CD4-positive, alpha-beta T cell treated with Interleukin-21 for 1 hour (primary cell): ENCODE data around the gene TERC.

Experiments
- DNase-seq: peaks from one replicate; pipeline ENCODE4 v3.0.0-alpha.2; 2020

The TERC gene

DNA sequence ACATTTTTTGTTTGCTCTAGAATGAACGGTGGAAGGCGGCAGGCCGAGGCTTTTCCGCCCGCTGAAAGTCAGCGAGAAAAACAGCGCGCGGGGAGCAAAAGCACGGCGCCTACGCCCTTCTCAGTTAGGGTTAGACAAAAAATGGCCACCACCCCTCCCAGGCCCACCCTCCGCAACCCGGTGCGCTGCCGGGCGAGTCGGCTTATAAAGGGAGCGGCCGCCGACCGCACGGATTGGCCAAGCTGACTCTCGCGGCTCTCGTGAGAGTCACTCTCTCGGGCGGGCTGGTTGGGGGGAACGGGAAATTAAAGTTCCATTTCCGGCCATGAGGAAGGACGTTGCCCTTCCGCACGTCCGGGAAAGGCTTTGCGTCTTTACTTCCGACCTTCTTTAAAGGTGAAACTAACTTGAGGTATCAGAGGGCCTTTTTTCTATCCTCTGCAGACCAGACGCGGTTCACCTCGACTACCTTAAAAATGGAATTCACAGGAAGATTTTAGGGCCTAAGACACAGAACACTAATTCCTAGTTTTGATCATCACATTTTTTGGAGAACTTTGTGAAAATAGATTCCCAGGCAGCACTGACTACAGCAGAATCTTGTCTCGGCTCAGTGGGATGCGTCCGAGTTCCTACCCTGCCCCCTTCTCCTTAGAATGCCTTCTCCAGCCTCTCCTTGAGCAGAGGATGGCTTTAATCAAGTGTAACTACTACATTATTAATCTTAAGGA is at the start of gene TERC:
Gene TERC, minus strand, starts transcription at position 179 of the 731 bp plus-strand sequence.
- peak; percentile 97 for DNase-seq

DNA sequence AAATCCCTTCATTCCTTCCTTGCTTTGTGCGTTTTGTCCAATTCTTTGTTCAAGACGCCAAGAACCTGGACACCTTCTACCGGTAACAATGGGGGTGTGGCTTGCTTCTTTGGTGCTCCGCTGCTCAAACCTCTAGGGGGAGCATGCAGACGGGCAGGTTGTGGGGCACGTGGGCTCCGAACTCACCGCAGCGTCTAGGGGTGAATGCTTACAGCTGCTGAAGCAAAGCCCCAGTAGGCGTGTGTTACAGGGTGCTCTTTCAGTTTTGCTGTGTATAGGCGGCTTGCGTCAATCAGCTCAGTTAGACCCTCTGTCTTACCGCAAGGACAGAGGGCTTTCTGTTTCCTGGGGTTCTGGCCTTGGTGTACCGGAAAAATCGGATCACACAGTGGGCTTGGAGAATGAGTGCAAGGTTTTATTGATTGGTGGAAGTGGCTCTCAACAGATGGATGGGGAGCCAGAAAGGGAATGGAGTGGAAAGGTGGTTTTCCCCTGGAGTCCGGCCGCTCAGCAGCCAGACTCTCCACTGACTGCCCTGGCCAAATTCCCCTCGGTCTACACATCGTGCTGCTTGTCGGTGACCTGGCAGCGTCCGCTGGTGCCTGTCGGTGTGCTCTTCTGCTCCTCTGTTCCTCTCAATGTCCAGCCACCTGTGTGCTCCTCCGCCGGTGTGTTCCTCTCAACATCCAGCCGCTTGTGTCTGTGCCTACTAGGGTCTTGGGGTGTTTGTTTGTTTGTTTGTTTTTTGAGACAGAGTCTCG is 49.1 kb upstream of the TERC start:
- peak; percentile 83 for DNase-seq

GRCh38 chr3:169813278-169813677 is 48.4 kb upstream of the TERC start:
- no peak for DNase-seq

DNA sequence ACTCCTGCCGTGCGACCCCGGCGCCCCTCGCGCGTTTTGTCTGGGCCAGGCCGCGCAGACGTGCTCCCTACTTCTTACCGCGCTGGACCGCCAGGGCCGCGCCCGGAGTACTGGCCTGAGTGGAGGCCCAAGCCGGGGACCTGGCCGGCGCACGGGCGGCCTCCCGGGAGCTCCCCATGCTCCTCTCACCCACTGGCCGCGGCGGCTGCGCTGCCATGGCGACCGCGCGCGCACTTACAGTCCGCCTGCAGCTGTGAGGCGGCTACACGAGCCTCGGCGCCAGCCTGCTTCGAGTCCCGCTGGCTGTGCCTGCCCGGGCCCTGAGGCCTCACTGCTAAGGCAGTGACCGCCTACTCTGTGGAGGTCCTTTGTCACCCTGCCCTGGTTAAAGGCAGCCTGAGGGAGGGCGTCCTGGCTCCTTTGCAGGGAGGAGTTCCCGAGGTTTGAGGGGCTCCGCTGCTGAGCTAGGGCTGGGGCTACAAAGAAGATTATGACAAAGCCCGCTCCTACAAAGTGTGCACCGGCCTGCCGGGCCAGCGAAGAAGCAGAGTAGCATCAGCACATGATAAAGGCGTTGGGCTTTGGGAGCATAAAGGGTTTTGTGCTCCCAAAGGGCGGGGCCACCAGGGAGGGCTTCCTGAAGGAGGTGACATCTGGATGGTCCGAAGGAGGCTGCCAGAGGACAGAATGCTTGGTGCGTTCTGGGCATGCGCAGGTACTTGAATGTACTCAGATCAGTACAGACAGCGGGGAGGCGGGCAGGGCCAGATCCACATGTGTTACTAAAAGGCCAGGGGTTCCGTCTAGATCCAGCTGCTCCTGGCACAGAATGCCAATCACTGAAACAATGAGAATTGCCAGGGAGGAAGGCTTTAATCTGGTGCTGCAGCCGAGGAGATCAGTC is 47.7 kb upstream of the TERC start, which contains the start of the genes LRRC34 and LRRIQ4:
Gene LRRC34, minus strand, starts transcription at position 573 of the 904 bp plus-strand sequence. Its CDS starts 356 bp downstream, at position 217.
Gene LRRIQ4, plus strand, starts transcription at position 539 of the 904 bp plus-strand sequence. CDS start 9,052 bp downstream, outside the sequence.
- DNase-seq, result peak; percentile 68

DNA sequence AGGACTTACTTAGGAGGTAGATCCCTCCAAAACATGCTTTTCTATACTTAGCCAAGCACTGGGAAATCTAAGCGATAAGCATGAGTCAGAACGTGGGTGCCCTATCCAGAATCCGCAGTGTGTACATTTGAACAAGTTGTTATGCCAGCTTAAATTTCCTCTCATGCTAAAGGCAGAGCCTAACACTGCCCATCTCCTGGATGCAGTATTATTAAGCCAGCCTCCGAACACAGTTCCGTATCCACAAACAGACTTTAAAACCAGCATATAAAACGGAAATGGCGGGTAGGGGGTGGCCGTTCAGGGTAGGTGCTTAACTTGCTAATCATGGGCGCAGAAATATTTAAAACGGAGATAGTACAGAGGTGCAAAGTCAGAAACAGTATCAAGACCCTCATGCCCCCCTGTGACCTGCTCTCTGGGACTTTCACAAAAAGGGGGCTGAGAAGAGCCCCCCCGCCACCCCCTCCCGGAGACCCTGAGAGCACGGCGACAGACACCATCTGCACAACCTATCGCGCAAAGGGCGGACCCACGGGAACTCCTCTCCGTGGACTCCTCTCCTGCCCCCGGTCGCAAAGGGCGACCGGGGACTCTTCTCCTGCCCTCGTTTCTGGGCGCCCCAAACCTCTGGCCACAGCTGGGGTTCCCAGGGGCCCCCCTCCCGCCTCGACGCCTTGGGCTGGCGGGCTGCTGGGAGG is 46.9 kb upstream of the TERC start:
- peak; percentile 9 for DNase-seq

DNA sequence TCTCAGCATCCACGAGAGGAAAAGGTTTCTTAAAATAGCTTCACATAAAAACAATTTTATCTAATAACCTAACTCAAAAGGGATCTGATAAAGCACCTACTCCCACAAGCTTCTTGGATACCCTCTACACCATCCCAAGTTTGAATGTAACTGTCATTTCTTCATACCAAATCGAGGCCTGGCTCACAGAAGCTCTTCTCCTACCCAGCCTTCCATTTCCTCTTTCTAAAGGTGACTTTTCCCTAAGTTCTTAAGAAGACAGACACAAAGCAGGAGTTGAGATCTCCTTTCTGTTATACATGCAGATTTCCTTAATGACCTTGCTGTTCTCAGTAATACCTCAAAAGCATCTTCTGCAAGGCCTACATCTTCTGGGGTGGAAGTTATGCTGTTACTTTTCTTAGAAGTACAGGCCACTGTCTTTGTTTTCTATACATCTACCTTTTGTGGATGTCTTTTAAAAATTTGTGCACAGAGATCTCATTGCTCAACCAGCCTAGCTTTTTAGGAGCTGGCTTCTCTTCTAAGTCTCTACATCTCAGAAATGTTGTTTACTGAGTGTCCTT is 44.5 kb upstream of the TERC start:
- DNase-seq, result no peak

DNA sequence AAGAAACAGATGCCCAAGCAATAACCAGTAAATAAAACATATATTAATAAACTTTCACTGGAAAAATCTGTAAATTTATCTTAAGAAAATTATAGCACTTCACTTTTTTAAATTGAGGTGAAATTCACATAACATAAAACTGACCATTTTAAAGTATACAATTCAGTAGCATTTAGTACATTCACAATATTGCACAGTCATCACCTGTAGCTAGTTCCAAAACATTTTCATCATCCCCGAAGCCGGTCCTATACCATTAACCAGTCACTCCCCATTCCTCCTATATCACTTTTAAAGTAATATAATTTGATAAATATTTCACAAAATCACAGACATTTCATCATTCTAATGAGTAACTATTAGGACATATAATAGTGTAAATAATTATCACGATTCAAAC is 39.8 kb upstream of the TERC start:
- no peak for DNase-seq

- DNase-seq, result no peak
These were observed 27.5 kb upstream of the TERC start for GRCh38 chr3:169792359-169792758.

GRCh38 chr3:169790687-169791429 is 26.0 kb upstream of the TERC start:
- DNase-seq, result no peak

DNA sequence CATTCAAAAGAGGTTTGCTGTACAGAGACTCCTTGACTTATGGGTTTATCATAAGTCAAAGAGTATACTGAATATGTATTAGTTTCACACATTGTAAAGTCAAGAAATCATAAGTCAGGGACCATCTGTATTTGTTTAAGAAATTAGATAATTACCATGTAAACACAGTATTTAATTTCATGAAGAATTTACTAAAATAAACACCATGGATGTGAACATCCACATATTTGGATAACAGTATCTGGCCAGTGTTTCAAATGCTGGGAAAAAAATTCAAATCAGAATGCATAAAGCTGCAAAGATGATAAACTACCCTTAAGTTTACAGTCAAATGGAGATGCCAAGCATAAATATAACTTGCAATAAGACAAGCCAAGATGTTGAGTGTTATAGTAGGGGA is 25.4 kb upstream of the TERC start:
- no peak for DNase-seq

- no peak for DNase-seq
These were observed 22.9 kb upstream of the TERC start for GRCh38 chr3:169787791-169788190.

DNA sequence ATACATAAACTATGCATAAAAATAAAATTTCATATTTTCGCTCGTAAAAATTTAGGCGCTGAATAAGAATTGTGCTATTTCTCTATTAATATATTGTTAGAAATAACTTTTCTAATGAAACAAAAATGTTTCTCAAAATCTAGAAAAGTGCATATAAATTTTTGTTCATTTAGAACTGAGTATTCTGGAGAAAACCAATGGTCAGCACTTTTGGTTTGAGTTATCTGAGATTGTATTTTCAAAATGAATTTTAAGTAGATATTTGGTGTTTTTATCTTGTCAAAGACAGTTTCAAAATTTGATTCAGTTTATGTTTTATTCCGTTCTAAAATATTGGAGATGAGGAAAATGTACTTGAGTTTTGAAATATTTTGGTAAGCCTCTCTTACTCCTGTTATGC is 22.3 kb upstream of the TERC start:
- DNase-seq, result no peak

- no peak for DNase-seq
These were observed 16.5 kb upstream of the TERC start for GRCh38 chr3:169781209-169781855.

DNA sequence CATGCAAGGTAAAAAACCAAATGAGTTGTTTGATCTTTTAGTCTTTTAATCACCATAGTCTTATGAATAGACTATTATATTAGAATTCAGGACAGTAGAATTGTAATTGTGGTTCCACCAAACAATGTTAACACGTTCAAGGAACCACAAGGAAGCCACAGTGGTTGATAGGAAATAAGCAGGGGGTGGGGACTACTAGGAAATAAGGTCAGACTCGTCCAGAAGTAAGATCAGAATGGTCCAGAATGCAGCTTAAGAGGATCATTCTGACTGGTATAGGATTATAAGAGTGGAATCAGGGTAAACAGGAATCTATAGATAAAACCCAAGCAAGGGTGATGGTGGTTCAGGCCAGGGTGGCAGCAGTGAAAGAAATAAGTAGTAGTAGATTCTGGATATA is 15.9 kb upstream of the TERC start:
- no peak for DNase-seq

GRCh38 chr3:169777822-169778221 is 13.0 kb upstream of the TERC start:
- no peak for DNase-seq

DNA sequence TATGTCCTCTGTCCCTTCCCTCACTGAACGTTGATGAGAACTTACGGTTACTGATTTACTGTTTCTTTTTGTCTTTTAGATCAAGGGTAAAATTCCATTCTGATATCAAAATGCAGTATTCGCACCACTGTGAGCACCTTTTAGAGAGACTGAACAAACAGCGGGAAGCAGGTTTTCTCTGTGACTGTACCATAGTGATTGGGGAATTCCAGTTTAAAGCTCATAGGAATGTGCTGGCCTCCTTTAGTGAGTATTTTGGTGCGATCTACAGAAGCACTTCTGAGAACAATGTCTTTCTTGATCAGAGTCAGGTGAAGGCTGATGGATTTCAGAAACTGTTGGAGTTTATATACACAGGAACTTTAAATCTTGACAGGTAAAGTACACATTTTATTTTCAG is 9.3 kb upstream of the TERC start:
- DNase-seq, result no peak

DNA sequence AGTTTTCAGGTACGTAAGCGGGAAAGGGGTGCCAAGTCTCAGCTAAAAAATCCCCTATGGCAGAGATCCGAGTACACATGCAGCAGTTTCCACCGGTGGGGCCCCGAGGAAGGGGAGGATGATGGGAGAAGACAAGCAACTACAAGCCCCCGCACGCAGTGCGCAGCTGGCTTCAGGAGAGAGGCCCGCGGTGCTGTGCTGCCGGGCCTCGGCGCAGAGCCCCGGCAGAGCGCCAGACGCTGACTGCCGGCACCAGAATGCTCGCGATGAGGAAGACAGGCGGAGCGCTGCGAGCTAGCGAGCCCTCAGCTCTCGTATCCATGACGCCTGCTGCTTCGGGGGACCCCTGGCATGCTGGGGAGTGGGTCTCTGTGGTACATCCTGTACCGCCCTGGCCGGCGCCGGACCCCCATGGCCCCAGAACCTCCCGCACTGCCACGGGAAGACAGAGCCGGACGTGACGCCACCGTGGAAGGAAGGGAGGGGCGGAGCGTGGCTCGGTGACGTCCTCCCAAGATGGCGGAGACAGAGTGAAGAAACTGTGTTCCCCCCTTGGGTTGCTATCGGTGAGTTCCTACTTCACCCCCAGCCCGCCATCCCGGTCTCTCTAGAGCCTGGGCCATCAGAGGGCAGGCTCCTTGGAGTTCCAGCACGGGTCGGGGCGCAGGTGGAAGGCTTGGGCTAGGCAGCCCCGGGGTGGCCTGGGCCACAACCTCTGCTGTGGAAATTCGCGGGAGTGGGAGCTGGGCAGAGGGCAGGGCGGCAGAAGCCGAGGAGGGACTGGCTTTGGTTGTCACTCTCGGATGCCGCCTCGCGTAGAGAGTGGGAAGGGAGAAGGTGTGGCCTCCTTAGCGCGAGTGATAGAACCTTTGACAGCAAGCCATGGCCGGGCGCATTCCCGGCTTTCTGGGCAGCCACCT is 8.3 kb upstream of the TERC start, which contains the start of gene MYNN:
Gene MYNN, plus strand, starts transcription at position 500 of the 920 bp plus-strand sequence. CDS start 900 bp downstream, outside the sequence.
- DNase-seq, result peak; percentile 92

DNA sequence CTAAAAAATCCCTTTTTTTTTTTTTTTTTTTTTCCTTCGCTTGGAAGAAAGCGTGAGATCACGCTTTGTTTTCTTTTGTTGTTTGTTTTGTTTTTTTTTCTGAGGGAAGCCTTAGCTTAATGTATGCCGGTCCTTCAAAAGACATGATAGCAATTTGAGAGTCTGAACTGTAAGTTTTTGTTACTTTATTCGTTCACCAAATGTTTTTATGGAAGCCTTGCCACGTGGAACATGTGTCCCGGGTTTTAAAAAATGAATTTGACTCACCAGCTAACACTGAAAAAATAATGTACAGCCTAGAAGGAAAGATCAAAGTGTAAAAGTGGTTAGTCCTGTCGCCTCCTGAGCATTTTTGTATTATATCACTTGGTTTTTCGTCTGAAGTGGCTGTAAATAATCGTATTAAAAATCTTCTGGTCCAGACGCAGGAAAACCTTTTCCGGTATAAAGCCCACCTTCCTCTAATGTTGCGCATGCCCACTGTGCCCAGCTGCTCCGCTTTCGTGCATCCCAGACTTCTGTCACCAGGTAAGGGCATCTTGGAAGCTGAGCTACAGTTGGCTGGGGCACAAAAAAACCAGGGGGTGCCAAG is 7.5 kb upstream of the TERC start:
- DNase-seq, result no peak
